Urinary bladder (tissue), 4 donors: Measurements from ENCODE around the gene APOL1. TPM values are rescaled to one million over a fixed set of nuclear protein-coding genes. Genes with fewer than 3 reads are reported as not detected.
"Not testable (repeated sequence)": the region's sequence is repeated elsewhere in the genome, so short reads cannot be mapped to it uniquely, and the experiment has no call there.

ENCODE experiments used
- DNase-seq: peaks from one replicate; pipeline ENCODE4 v3.0.0-alpha.2; 2015; ENCODE audit errors: extremely low spot score
- H3K27ac ChIP-seq: one replicate; pipeline ENCODE4 v1.5.1; 2013; ENCODE audit warnings: low read depth, mild to moderate bottlenecking, moderate library complexity
- H3K36me3 ChIP-seq: one replicate; pipeline ENCODE4 v1.6.1; 2013; ENCODE audit warnings: mild to moderate bottlenecking, moderate library complexity; ENCODE audit not compliant: insufficient read depth
- H3K4me1 ChIP-seq: one replicate; pipeline ENCODE4 v1.6.1; 2013; ENCODE audit warnings: mild to moderate bottlenecking, moderate library complexity; ENCODE audit not compliant: insufficient read depth
- H3K4me3 ChIP-seq: one replicate; pipeline ENCODE4 v1.5.1; 2013; ENCODE audit warnings: low read depth, low read length
- WGBS: extraction: QIAGEN DNeasy Blood & Tissue Kit; methylation state at CpG from one replicate; pipeline ENCODE4 v1.1.7; 2013; 5-methylcytosine and 5-hydroxymethylcytosine counted together
- polyA plus RNA-seq: library from polyadenylated mRNA; stranded (reverse); fragments of 200-250 nt; gene quantifications from one replicate; pipeline ENCODE4 v1.2.3, GENCODE V29; 2013
- total RNA-seq: library from RNA; depleted of rRNA; stranded (reverse); fragments of >200 nt; gene quantifications from one replicate; pipeline ENCODE4 v1.2.3, GENCODE V29; 2014
- donor health status: healthy with polysubstance abuse.
- donor health status: healthy.

Gene APOL1
- total and polyA plus RNA-seq, 2 donors: 22.9 to 71.5 TPM

- not testable (repeated sequence) for H3K36me3 ChIP-seq, H3K4me1 ChIP-seq, H3K27ac ChIP-seq, H3K4me3 ChIP-seq, DNase-seq
- 69% methylated on average over 5 of the region's 5 CpGs for WGBS
These were observed 21.9 kb upstream of the APOL1 start for GRCh38 chr22:36231051-36231450.

DNA sequence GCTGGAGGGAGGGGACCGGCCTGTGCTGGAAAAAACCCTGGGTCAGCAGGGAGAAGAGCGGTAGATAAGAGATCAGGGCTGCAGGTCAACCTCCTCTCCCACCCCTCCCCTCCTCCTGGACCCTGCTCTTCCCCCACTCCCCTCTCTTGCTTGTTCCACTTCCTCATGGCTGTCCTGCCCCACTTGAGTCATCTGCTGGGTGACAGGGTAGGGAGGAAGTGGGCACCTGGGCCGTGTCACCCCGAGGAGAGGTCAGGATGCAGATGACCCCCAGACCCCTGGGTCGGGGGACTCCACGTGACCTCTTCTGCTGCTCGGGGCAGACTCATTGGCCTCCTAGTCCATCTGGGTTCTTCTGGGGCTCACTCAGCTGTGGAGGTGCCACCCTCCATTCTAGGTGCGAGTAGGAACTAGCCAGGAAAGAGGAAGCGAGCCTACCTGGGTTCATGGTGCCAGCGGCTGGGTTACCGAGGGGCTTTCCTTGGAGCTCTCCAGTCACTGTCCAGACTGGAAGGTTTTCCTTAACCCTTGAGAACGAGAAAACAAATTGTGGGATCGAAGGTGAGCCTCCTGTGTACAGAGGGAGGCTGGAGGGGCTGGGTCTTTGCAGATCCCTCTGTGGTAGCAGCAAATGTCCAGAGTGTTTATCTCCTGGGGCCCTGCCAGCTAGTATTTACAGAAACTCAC is 20.1 kb upstream of the APOL1 start:
- 81% methylated on average over 13 of the region's 13 CpGs for WGBS
- H3K27ac ChIP-seq: no peak overlapping the region
- peaks cover 2% of the 10 kb centered on the region for H3K4me1 ChIP-seq
- DNase-seq: no peak
- H3K4me3 ChIP-seq: no peak overlapping the region
- H3K36me3 ChIP-seq: peaks cover 3% of the 10 kb centered on the region

DNA sequence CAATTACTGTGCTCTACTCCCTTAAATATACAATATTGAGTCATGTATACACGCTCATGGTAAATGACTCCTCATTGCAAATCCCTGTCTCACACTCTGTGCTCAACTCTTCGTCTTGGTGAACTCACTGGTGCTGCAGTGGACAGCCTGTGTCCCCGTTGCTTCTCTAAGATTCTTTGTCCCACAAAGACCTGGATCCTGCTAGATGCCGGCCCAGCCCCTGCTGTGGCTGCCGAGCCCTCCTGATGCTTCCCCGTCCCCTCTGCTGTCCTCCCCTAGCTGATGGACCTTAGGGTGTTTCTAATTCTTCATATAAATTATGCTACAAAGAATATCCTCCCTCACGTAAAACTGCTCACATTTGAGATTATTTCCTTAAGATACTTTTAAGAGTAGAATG is 19.1 kb upstream of the APOL1 start:
- no peak for DNase-seq
- WGBS: 82% methylated on average over 7 of the region's 7 CpGs
- Histone ChIP-seq H3K4me3 (no peak overlapping the region), H3K27ac (no peak overlapping the region), H3K4me1 (peaks cover 2% of the 10 kb centered on the region), H3K36me3 (peaks cover 3% of the 10 kb centered on the region)

GRCh38 chr22:36234213-36234612 is 18.7 kb upstream of the APOL1 start:
- H3K4me1 ChIP-seq: peaks cover 2% of the 10 kb centered on the region
- no peak overlapping the region for H3K4me3 ChIP-seq
- H3K27ac ChIP-seq: no peak overlapping the region
- H3K36me3 ChIP-seq: peaks cover 3% of the 10 kb centered on the region
- 45% methylated on average over 2 of the region's 2 CpGs for WGBS
- DNase-seq: no peak

DNA sequence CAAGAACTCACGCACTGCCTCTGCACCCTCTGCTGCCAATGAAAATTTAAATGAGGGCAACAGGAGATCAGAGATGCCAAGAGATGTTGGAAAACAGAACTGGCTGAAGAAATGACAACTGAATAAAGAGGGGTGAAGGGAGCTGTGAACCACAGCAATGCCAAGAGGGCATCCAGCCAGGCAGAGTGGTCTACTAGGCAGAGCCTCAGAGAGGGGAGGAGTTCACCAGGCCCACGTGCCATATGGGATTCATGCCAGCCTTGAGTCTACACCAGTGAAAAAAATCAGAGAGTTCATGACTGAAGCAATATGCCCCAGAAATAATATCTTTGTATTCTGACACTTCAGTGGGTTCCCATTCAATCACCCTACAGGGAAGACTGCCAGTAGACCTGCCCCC is 18.0 kb upstream of the APOL1 start:
- no peak overlapping the region for H3K4me3 ChIP-seq
- 60% methylated on average over 2 of the region's 2 CpGs for WGBS
- no peak for DNase-seq
- H3K36me3 ChIP-seq: peaks cover 3% of the 10 kb centered on the region
- H3K27ac ChIP-seq: no peak overlapping the region
- H3K4me1 ChIP-seq: peaks cover 2% of the 10 kb centered on the region

- Histone ChIP-seq H3K4me3 (no peak overlapping the region), H3K36me3 (peaks cover 3% of the 10 kb centered on the region), H3K27ac (no peak overlapping the region), H3K4me1 (peaks cover 2% of the 10 kb centered on the region)
- DNase-seq: no peak
- WGBS: 82% methylated on average over 3 of the region's 3 CpGs
These were observed 17.3 kb upstream of the APOL1 start for GRCh38 chr22:36235585-36235984.

GRCh38 chr22:36236388-36237319 is 16.3 kb upstream of the APOL1 start:
- Histone ChIP-seq H3K4me1 (peaks cover 2% of the 10 kb centered on the region), H3K4me3 (no peak overlapping the region), H3K36me3 (peaks cover 3% of the 10 kb centered on the region), H3K27ac (no peak overlapping the region)
- no peak for DNase-seq
- WGBS: 84% methylated on average over 14 of the region's 14 CpGs

GRCh38 chr22:36237462-36238372 is 15.2 kb upstream of the APOL1 start:
- peak overlapping the region; percentile 32 for H3K27ac ChIP-seq
- H3K36me3 ChIP-seq: peaks cover under 1% of the 10 kb centered on the region
- H3K4me1 ChIP-seq: peaks cover 2% of the 10 kb centered on the region
- no peak for DNase-seq
- WGBS: 64% methylated on average over 12 of the region's 12 CpGs
- H3K4me3 ChIP-seq: peak overlapping the region; percentile 7

GRCh38 chr22:36238373-36239149 is 14.4 kb upstream of the APOL1 start:
- H3K4me1 ChIP-seq: peaks cover 2% of the 10 kb centered on the region
- no peak for DNase-seq
- no peaks in the 10 kb centered on the region for H3K36me3 ChIP-seq

GRCh38 chr22:36239150-36239400 is 13.9 kb upstream of the APOL1 start:
- Histone ChIP-seq H3K27ac (peak overlapping the region; percentile 88), H3K4me1 (peaks cover 2% of the 10 kb centered on the region), H3K36me3 (no peaks in the 10 kb centered on the region), H3K4me3 (peak overlapping the region; percentile 50)
- WGBS: 1% methylated on average over 4 of the region's 4 CpGs
- no peak for DNase-seq

More at GRCh38 chr22:36238373-36239149, 14.4 kb upstream of the APOL1 start:
- H3K27ac ChIP-seq: peak overlapping the region; percentile 88
- WGBS: 5% methylated on average over 5 of the region's 5 CpGs
- peak overlapping the region; percentile 50 for H3K4me3 ChIP-seq

DNA sequence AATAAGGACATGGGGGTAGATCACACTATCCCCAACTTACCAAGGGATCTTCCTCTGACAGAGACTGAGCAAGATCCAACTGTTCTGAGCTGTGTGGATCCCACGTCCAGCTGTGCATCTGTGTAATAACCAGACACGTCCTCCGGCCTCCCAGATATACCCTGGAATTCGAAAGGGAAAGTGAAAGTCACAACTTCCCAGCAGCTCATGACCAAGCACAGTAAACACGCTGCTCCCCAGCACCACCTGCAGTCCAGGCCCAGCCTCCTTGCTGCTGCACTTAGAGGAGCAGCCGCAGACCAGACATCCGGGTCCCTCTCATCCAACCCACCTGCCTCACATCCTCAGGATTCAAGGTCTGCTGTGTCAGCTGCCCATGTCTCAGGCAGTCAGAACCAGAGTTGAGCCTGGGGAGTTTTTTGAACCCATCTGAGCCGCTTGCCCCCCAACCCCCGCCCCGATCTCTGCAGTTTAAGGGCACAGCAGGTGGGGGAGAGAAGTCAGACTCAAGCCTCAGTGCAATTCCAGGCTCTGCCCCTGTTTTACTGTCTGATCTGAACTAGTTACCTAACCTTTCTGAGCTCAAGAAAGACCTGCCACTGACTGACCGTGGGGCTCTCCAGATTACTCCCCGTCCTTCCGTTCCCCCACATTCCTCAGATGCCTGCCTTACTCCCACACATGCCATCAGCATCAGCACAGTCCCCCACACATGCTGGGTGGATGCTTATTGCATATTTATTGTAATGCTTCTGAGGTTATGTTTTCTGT is 13.3 kb upstream of the APOL1 start, which contains the start of gene APOL2:
Gene APOL2 (minus strand): TSS at position 127 of the 771 bp plus-strand sequence. CDS start 6,365 bp downstream, outside the sequence.
- Histone ChIP-seq H3K4me1 (peaks cover 2% of the 10 kb centered on the region), H3K27ac (peak within 1 kb of the TSS; percentile 88), H3K4me3 (peak within 1 kb of the TSS; percentile 50), H3K36me3 (no peaks in the 10 kb centered on the region)
- peak; percentile 90 for DNase-seq
- 15% methylated on average over 13 of the region's 13 CpGs for WGBS

GRCh38 chr22:36243986-36244385 is 8.9 kb upstream of the APOL1 start:
- WGBS: 77% methylated on average over 5 of the region's 5 CpGs
- no peak for DNase-seq
- H3K4me1 ChIP-seq: no peaks in the 10 kb centered on the region
- H3K36me3 ChIP-seq: no peaks in the 10 kb centered on the region
- H3K4me3 ChIP-seq: no peak overlapping the region
- H3K27ac ChIP-seq: no peak overlapping the region
